ENCODE measurements around the gene MORN1. TPM values are rescaled to one million over a fixed set of nuclear protein-coding genes. Genes with fewer than 3 reads are reported as not detected.

MORN1 gene
- total RNA-seq, 1 experiment from 2014 or later = 6.2 TPM

GRCh38 chr1:2277741-2278488, 113.4 kb downstream of the MORN1 start:
- Histone ChIP-seq H3K9ac (ENCODE audit: low read length) (no peak overlapping the region), H3K4me2 (ENCODE audit: low read depth, low read length, poor library complexity, severe bottlenecking) (no peak overlapping the region), H2AFZ (ENCODE audit: low read length) (no peak overlapping the region), H3K9me3 (ENCODE audit: low read length) (no peaks in the 10 kb centered on the region; the same call in 1 of the 2 replicates), H3K27ac (ENCODE audit: low read length) (no peak overlapping the region), H3K4me1 (ENCODE audit: low read length) (no peaks in the 10 kb centered on the region), H3K36me3 (ENCODE audit: insufficient read depth, low read length) (no peaks in the 10 kb centered on the region), H3K9me2 (replicated peaks; ENCODE audit: insufficient read depth, low read length) (no peaks in the 10 kb centered on the region), H4K20me1 (ENCODE audit: insufficient read depth, low read depth, low read length) (peaks cover 9% of the 10 kb centered on the region; the same call in 1 of the 2 replicates), H3K4me3 (ENCODE audit: low read length) (no peak overlapping the region), H3K79me2 (ENCODE audit: low read length) (no peaks in the 10 kb centered on the region), H3K27me3 (ENCODE audit: low read length) (no peaks in the 10 kb centered on the region)
- no peak for DNase-seq

GRCh38 chr1:2276803-2277580, 114.4 kb downstream of the MORN1 start:
- no peaks in the 10 kb centered on the region for H3K9me2 ChIP-seq (replicated peaks; ENCODE audit: insufficient read depth, low read length)
- H3K4me2 ChIP-seq (ENCODE audit: low read depth, low read length, poor library complexity, severe bottlenecking) = no peak overlapping the region
- no peaks in the 10 kb centered on the region; the same call in 1 of the 2 replicates for H3K9me3 ChIP-seq (ENCODE audit: low read length)
- H3K27ac ChIP-seq (ENCODE audit: low read length) = no peak overlapping the region
- H3K79me2 ChIP-seq (ENCODE audit: low read length) = no peaks in the 10 kb centered on the region
- no peak for DNase-seq
- H4K20me1 ChIP-seq (ENCODE audit: insufficient read depth, low read depth, low read length) = peaks cover 18% of the 10 kb centered on the region; the same call in 1 of the 2 replicates
- H3K36me3 ChIP-seq (ENCODE audit: insufficient read depth, low read length) = no peaks in the 10 kb centered on the region
- no peak overlapping the region for H3K4me3 ChIP-seq (ENCODE audit: low read length)
- no peak overlapping the region for H2AFZ ChIP-seq (ENCODE audit: low read length)
- H3K9ac ChIP-seq (ENCODE audit: low read length) = no peak overlapping the region
- no peaks in the 10 kb centered on the region for H3K27me3 ChIP-seq (ENCODE audit: low read length)
- H3K4me1 ChIP-seq (ENCODE audit: low read length) = no peaks in the 10 kb centered on the region

- Histone ChIP-seq H3K79me2 (ENCODE audit: low read length) (no peaks in the 10 kb centered on the region), H3K27me3 (ENCODE audit: low read length) (no peaks in the 10 kb centered on the region), H3K36me3 (ENCODE audit: insufficient read depth, low read length) (no peaks in the 10 kb centered on the region), H3K27ac (ENCODE audit: low read length) (no peak overlapping the region), H3K4me2 (ENCODE audit: low read depth, low read length, poor library complexity, severe bottlenecking) (no peak overlapping the region), H3K4me1 (ENCODE audit: low read length) (no peaks in the 10 kb centered on the region), H3K4me3 (ENCODE audit: low read length) (no peak overlapping the region), H4K20me1 (ENCODE audit: insufficient read depth, low read depth, low read length) (peaks cover 22% of the 10 kb centered on the region; the same call in 1 of the 2 replicates), H3K9ac (ENCODE audit: low read length) (no peak overlapping the region), H3K9me2 (replicated peaks; ENCODE audit: insufficient read depth, low read length) (no peaks in the 10 kb centered on the region), H2AFZ (ENCODE audit: low read length) (no peak overlapping the region), H3K9me3 (ENCODE audit: low read length) (no peaks in the 10 kb centered on the region; the same call in 1 of the 2 replicates)
- DNase-seq = no peak
Measured at GRCh38 chr1:2275796-2276536, 115.4 kb downstream of the MORN1 start.

- Histone ChIP-seq H3K9me2 (replicated peaks; ENCODE audit: insufficient read depth, low read length) (no peaks in the 10 kb centered on the region), H3K36me3 (ENCODE audit: insufficient read depth, low read length) (no peaks in the 10 kb centered on the region), H3K27ac (ENCODE audit: low read length) (no peak overlapping the region), H2AFZ (ENCODE audit: low read length) (no peak overlapping the region), H3K9me3 (ENCODE audit: low read length) (no peaks in the 10 kb centered on the region; the same call in 1 of the 2 replicates), H4K20me1 (ENCODE audit: insufficient read depth, low read depth, low read length) (peaks cover 22% of the 10 kb centered on the region; the same call in 1 of the 2 replicates), H3K4me2 (ENCODE audit: low read depth, low read length, poor library complexity, severe bottlenecking) (no peak overlapping the region), H3K4me3 (ENCODE audit: low read length) (no peak overlapping the region), H3K27me3 (ENCODE audit: low read length) (no peaks in the 10 kb centered on the region), H3K79me2 (ENCODE audit: low read length) (no peaks in the 10 kb centered on the region), H3K4me1 (ENCODE audit: low read length) (no peaks in the 10 kb centered on the region), H3K9ac (ENCODE audit: low read length) (no peak overlapping the region)
- DNase-seq = no peak
Measured at GRCh38 chr1:2274929-2275475, 116.4 kb downstream of the MORN1 start.

- no peak for DNase-seq
- Histone ChIP-seq H3K27me3 (ENCODE audit: low read length) (no peaks in the 10 kb centered on the region), H3K9me3 (ENCODE audit: low read length) (no peaks in the 10 kb centered on the region; the same call in 1 of the 2 replicates), H3K4me3 (ENCODE audit: low read length) (no peak overlapping the region), H3K9ac (ENCODE audit: low read length) (no peak overlapping the region), H3K4me1 (ENCODE audit: low read length) (no peaks in the 10 kb centered on the region), H3K4me2 (ENCODE audit: low read depth, low read length, poor library complexity, severe bottlenecking) (no peak overlapping the region), H4K20me1 (ENCODE audit: insufficient read depth, low read depth, low read length) (peaks cover 23% of the 10 kb centered on the region; the same call in 1 of the 2 replicates), H3K27ac (ENCODE audit: low read length) (no peak overlapping the region), H3K9me2 (replicated peaks; ENCODE audit: insufficient read depth, low read length) (no peaks in the 10 kb centered on the region), H2AFZ (ENCODE audit: low read length) (no peak overlapping the region), H3K79me2 (ENCODE audit: low read length) (no peaks in the 10 kb centered on the region), H3K36me3 (ENCODE audit: insufficient read depth, low read length) (no peaks in the 10 kb centered on the region)
Measured at GRCh38 chr1:2274231-2274928, 117.0 kb downstream of the MORN1 start.

GRCh38 chr1:2273401-2274090, 117.8 kb downstream of the MORN1 start:
- H3K27ac ChIP-seq (ENCODE audit: low read length) = no peak overlapping the region
- peaks cover 27% of the 10 kb centered on the region; the same call in 1 of the 2 replicates for H4K20me1 ChIP-seq (ENCODE audit: insufficient read depth, low read depth, low read length)
- no peak overlapping the region for H3K9ac ChIP-seq (ENCODE audit: low read length)
- no peaks in the 10 kb centered on the region for H3K4me1 ChIP-seq (ENCODE audit: low read length)
- H3K79me2 ChIP-seq (ENCODE audit: low read length) = no peaks in the 10 kb centered on the region
- no peaks in the 10 kb centered on the region; the same call in 1 of the 2 replicates for H3K9me3 ChIP-seq (ENCODE audit: low read length)
- no peaks in the 10 kb centered on the region for H3K36me3 ChIP-seq (ENCODE audit: insufficient read depth, low read length)
- H3K4me3 ChIP-seq (ENCODE audit: low read length) = no peak overlapping the region
- H2AFZ ChIP-seq (ENCODE audit: low read length) = no peak overlapping the region
- H3K27me3 ChIP-seq (ENCODE audit: low read length) = no peaks in the 10 kb centered on the region
- DNase-seq = no peak
- H3K4me2 ChIP-seq (ENCODE audit: low read depth, low read length, poor library complexity, severe bottlenecking) = no peak overlapping the region
- no peaks in the 10 kb centered on the region for H3K9me2 ChIP-seq (replicated peaks; ENCODE audit: insufficient read depth, low read length)

- Histone ChIP-seq H3K4me3 (ENCODE audit: low read length) (no peak overlapping the region), H3K27me3 (ENCODE audit: low read length) (no peaks in the 10 kb centered on the region), H3K9me3 (ENCODE audit: low read length) (no peaks in the 10 kb centered on the region; the same call in 1 of the 2 replicates), H3K4me1 (ENCODE audit: low read length) (no peaks in the 10 kb centered on the region), H3K9ac (ENCODE audit: low read length) (no peak overlapping the region), H2AFZ (ENCODE audit: low read length) (no peak overlapping the region), H3K79me2 (ENCODE audit: low read length) (no peaks in the 10 kb centered on the region), H3K4me2 (ENCODE audit: low read depth, low read length, poor library complexity, severe bottlenecking) (no peak overlapping the region), H4K20me1 (ENCODE audit: insufficient read depth, low read depth, low read length) (peaks cover 31% of the 10 kb centered on the region; the same call in 1 of the 2 replicates), H3K9me2 (replicated peaks; ENCODE audit: insufficient read depth, low read length) (no peaks in the 10 kb centered on the region), H3K36me3 (ENCODE audit: insufficient read depth, low read length) (no peaks in the 10 kb centered on the region), H3K27ac (ENCODE audit: low read length) (no peak overlapping the region)
- DNase-seq = no peak
Measured at GRCh38 chr1:2272686-2273400, 118.5 kb downstream of the MORN1 start.

All from Karpas-422 (cell line).